Neutrophil (primary cell): ENCODE results near the gene TM9SF1.

ENCODE experiments used
- H3K27ac ChIP-seq: fragments of 200-600 bp; sonication (generic); 2 replicates; pipeline ENCODE4 v1.5.1; 2016; ENCODE audit warnings: mild to moderate bottlenecking, moderate library complexity
- H3K27me3 ChIP-seq: fragments of 200-600 bp; sonication (generic); 2 replicates; pipeline ENCODE4 v1.6.0; 2016; ENCODE audit warnings: mild to moderate bottlenecking
- H3K36me3 ChIP-seq: fragments of 200-600 bp; sonication (generic); 2 replicates; pipeline ENCODE4 v1.5.1; 2017
- H3K4me1 ChIP-seq, 2 experiments: fragments of 200-600 bp in 1 of 2; sonication (generic) in 1 of 2; 1 replicate in 1 of 2; 2 replicates in 1 of 2; pipeline versions ENCODE4 v1.5.1 to v1.6.1; 2013 to 2016; ENCODE audit warnings: low read depth in 1 of 2, low read length in 1 of 2, mild to moderate bottlenecking in 1 of 2, moderate library complexity in 1 of 2; ENCODE audit not compliant: control insufficient read depth in 1 of 2, insufficient read depth in 1 of 2
- H3K4me3 ChIP-seq, 2 experiments: fragments of 200-600 bp in 1 of 2; sonication (generic) in 1 of 2; 1 replicate in 1 of 2; 2 replicates in 1 of 2; pipeline ENCODE4 v1.5.1; 2013 to 2016; ENCODE audit warnings: low read depth in 1 of 2, low read length in 1 of 2, mild to moderate bottlenecking in 1 of 2, moderate library complexity in 1 of 2
- H3K9me3 ChIP-seq: fragments of 200-600 bp; sonication (generic); 2 replicates; pipeline ENCODE4 v1.5.1; 2016
- CTCF ChIP-seq: fragments of 200-600 bp; sonication (generic); IDR thresholded peaks from 2 replicates; pipeline ENCODE4 v1.5.1; 2016; ENCODE audit warnings: antibody characterized with exemption

The TM9SF1 gene

GRCh38 chr14:24186831-24187538 is 8.3 kb downstream of the TM9SF1 start:
- Histone ChIP-seq H3K4me3 (no peak overlapping the region), H3K4me1 (peaks cover 15 to 16% of the 10 kb centered on the region in 2 experiments), H3K36me3 (peaks cover 50% of the 10 kb centered on the region), H3K9me3 (no peaks in the 10 kb centered on the region), H3K27me3 (no peaks in the 10 kb centered on the region), H3K27ac (no peak overlapping the region)
- no peak for TF ChIP-seq CTCF

DNA sequence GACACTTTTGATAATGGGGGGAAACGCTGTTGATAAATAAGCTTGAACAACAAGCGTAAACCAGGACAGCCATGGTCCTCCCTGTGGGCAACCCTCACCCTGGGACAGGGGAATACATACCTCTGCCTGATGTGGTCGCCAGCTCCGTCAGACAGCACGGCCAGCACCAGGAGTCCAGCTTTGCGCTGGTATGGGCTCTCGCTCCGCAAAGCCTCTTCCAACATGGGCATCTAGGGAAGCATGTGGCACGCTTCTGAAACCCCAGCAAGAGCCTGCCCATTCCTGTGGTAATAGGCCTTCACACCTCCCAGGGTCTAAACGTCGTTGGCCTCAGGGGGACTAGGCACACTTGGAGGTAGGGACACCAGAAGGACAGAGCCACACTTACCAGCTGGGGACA is 9.5 kb downstream of the TM9SF1 start:
- H3K36me3 ChIP-seq = peaks cover 59% of the 10 kb centered on the region

GRCh38 chr14:24185026-24185425 is 10.2 kb downstream of the TM9SF1 start:
- TF ChIP-seq CTCF = no peak
- no peak overlapping the region for H3K27ac ChIP-seq

More for the DNA sequence above, 9.5 kb downstream of the TM9SF1 start:
- Histone ChIP-seq H3K4me1 (peaks cover 15 to 16% of the 10 kb centered on the region in 2 experiments), H3K9me3 (no peaks in the 10 kb centered on the region), H3K27me3 (no peaks in the 10 kb centered on the region), H3K4me3 (no peak overlapping the region), H3K27ac (no peak overlapping the region)
- TF ChIP-seq CTCF = no peak

GRCh38 chr14:24184104-24184970 is 10.9 kb downstream of the TM9SF1 start:
- H3K9me3 ChIP-seq = no peaks in the 10 kb centered on the region
- peaks cover 68% of the 10 kb centered on the region for H3K36me3 ChIP-seq

More at GRCh38 chr14:24185026-24185425, 10.2 kb downstream of the TM9SF1 start:
- Histone ChIP-seq H3K4me1 (peaks cover 15 to 16% of the 10 kb centered on the region in 2 experiments), H3K9me3 (no peaks in the 10 kb centered on the region), H3K27me3 (no peaks in the 10 kb centered on the region), H3K36me3 (peaks cover 62% of the 10 kb centered on the region), H3K4me3 (no peak overlapping the region)

More at GRCh38 chr14:24184104-24184970, 10.9 kb downstream of the TM9SF1 start:
- no peak overlapping the region for H3K4me3 ChIP-seq
- peaks cover 15% of the 10 kb centered on the region in 2 experiments for H3K4me1 ChIP-seq
- TF ChIP-seq CTCF = no peak
- no peak overlapping the region for H3K27ac ChIP-seq
- H3K27me3 ChIP-seq = no peaks in the 10 kb centered on the region
